GM18951 (cell line): ENCODE data around the gene STPG1.

Experiments
- POLR2A ChIP-seq: IDR thresholded peaks from 4 replicates; pipeline ENCODE4 v1.6.1; 2011; ENCODE audit warnings: mild to moderate bottlenecking; ENCODE audit not compliant: insufficient read length, insufficient read depth; ENCODE audit errors: extremely low read depth
- in situ Hi-C: fragments of 300-500 bp; cut with MboI; formaldehyde crosslinking; loops from one replicate; pipeline ENCODE4 v1.12.0; 2022; ENCODE audit warnings: low sequenced_read_pairs, mixed read lengths, inconsistent platforms; ENCODE audit not compliant: unreplicated experiment

Gene STPG1

DNA sequence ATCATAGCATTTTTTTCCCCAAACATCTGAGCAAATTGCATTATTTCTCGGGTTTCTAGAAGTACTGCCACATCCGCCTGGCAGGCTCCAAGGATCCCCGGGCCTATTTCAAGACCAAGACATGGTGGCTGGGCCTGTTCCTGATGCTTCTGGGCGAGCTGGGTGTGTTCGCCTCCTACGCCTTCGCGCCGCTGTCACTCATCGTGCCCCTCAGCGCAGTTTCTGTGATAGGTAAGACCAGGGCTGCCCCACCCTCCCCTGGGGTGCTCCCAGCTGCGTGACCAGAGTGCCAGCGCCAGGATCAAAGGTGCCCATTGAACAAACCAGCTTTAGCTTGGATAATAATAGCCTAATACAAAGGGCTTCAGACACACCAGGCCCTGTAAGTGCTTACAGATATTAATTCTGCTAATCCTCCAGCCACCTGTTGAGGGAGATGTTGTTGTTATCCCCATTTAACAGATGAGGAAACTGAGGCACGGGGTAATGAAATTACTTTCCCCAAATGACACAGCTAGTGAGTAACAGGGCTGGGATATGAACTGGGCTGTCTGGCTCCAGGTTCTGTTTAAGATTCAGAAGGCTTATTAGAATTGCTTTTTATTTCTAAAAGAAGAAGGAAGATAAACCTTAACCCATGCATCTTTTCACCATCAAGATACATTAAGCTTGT, 28.6 kb upstream of the STPG1 start:
- TF ChIP-seq POLR2A = no peak
- in situ Hi-C loops = no loop called here

DNA sequence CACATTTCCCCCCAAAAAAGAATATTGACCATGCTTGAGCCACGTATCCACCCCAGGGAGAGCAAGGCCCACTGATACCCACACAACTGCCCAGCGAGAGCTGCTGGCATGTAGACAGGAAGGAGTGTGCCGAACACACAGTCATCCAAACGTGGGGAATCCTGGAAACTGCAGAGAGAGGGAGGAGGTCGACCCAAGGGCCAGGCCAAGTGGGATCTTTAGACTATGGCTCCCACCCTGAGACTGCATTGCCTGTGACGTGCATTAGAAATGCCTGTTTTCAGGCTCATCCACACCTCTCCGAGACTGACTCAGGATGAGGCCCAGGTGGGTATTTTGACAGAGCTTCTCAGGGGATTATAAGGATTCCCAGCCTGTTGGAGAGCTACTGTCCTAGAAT, 27.9 kb upstream of the STPG1 start:
- no peak for TF ChIP-seq POLR2A
- in situ Hi-C loops = no loop called here

DNA sequence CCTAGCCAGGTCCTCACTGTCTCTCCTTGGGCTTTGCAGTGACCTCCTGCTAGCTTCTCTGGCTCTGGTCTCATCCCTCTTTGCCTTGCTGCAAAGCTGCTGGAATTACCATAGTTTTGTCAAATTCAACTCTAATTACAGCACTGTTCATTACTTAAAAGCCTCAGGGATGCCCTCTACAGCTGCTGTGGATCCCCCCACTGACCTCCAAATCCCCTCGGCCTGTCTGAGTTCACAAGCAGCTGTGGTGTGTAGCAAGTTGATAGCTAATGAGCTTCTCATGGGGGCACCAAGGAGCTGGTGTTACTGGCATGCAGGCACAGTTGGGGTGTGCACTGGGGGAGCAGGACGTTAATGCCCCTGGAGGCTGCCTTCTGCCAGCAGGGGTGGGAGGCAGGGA, 26.9 kb upstream of the STPG1 start:
- in situ Hi-C loops = no loop called here

DNA sequence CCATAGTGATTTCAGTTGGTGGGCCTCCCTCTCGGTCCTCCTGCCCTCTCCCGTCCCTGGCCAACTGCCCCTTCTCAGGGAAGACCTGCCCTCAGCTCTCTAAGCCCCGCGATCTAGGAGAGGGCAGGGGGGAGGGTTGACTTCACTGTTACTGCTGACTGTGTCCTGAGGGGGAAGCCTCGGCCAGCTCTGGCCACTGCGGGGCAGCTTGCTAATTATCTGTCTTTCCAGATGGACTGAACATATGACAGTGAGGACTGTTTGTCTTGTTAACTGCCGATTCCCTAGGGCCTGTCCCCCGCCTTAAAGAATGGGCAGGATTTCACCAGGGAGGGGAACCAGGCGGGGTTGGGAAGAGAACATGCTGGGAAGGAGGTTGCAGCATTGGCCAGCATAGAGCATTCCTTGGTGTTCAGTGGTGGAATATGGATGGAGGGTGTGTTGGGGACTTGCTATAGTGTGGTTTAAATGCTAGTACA, 24.9 kb upstream of the STPG1 start:
- in situ Hi-C loops = no loop called here
- TF ChIP-seq POLR2A = no peak

More for the DNA sequence above, 26.9 kb upstream of the STPG1 start:
- no peak for TF ChIP-seq POLR2A

DNA sequence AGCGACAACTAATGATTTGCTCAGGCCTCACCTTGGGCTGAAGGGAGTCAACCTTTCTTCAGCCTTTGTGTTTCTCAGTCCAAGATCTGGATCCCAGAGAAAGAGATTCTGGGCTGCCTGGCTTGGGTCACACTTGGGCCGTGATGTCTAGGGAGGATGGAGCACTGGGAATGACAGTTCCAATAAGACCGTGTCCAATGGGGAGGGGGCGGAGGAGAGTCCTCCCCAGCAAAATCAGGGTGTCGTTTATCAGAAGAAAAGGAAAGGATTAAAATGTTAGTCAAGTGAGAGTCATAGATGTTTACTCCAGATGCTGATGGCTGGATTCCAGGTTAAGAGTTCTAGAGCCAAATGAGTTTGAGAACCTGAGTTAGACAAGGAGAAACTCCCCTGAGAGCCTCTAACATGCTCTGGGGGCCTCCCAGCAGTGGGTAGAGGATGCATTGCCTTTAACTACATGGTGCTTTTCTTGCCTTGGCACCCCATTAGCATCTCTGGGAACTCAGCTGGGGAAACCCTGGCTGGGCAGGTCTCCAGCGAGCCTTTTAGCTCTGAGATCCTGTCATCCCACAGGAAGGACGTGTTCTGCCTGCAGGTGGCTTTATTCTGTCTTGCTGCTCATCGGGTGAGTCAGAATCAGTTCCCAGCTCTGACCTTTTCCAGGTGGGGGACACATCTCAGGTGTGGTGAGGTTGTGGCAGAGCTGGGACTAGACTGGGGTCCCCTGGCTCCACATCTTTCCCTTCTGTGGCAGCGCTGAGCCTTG, 24.2 kb upstream of the STPG1 start:
- in situ Hi-C loops = no loop called here
- no peak for TF ChIP-seq POLR2A

DNA sequence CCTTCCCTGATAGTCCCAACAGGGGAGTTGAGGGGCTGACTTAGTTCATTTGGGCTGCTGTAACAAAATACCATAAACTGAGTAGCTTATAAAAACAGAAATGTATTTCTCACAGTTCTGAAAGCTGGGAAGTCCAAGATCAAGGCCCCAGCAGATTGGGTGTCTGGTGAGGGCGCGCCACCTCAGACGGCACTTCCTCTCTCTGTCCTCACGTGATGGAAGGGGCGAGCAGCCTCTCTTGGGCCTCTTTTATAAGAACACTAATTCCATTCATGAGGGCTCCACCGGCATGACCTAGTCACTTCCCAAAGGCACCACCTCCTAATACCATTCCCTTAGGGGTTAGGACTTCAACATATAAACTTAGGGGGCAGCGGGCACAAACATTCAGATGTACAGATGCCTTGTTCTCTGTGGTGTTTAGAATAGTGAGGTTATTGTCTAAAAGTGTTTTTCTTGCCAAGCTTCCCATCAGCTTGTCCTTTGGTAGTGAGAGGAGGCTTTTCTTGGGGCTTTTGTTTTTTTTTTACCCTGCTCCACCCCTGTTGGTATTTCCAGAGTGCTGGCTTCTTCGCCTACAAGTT, 22.3 kb upstream of the STPG1 start:
- no peak for TF ChIP-seq POLR2A
- in situ Hi-C loops = no loop called here

DNA sequence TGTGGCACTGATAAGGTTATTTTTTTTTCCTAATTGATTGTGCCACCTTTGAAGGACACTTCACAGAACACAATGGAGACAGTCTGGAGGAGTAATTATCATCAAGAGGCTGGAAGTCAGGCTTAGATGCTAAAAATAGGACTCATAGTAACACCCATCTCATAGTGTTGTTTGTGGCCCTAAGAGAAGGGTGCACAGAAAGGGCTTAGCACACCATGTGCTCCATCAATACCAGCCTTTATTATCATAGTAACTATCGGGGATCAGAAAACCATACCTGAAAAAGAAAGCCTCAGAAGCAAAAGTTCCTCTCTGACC, 13.9 kb upstream of the STPG1 start:
- in situ Hi-C loops = no loop called here
- no peak for TF ChIP-seq POLR2A

DNA sequence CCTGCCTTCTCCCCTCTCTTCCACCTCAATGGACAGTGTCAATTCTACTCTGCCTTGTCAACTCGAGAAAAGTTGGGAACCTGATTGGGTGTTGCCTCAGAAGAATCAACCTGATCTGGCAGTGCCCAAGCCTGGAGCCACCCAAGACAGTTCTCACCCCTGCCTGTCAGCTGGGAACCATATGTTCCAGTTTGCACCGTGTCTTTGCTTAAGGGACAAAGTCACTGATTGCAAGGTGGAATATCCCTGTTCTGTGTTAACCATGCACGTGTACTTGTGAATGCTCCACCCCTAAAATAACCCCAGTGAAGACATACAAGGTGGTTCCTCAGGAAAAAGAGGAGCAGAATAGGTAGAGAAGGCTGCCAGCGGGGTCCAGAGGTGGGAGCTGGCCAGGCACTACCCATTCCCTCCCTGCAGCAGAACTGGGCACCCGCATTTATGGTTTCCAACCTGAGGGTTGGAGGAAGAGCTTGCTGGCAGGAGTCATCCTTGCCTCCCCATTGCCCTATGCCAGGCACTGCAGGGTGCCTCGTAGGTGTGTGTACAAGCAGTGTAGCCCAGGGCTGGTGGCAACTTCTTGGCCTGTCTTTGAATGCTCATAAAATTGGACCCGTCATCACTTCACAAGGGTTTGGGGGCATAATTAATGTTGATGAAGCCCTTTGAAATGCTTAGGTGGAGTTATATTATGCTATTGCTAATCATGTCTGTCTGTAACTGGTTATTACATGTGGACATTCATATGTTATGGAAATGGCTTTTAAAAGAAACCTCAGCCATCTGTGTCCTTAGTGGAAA, 13.4 kb upstream of the STPG1 start:
- no peak for TF ChIP-seq POLR2A

DNA sequence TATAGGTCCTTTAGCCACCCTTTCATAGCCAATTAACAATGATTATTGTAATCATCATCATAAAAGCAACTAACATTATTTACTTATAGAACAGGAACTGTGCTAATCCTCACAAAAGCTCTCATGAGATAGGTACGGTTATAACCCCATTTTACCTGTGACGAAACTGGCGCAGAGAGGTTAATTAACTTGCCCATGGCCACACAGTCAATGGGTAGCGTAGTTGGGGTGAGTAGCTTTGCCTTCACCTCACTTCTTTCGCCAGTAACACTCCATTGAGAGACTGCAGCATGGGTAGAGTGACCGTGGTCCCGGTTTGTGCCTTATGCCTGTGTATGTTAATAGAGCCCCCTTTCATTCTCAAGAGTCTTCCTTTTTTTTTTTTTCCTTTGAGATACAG, 12.3 kb upstream of the STPG1 start:
- in situ Hi-C loops = no loop called here
- TF ChIP-seq POLR2A = no peak

More for the DNA sequence above, 13.4 kb upstream of the STPG1 start:
- in situ Hi-C loops = no loop called here

DNA sequence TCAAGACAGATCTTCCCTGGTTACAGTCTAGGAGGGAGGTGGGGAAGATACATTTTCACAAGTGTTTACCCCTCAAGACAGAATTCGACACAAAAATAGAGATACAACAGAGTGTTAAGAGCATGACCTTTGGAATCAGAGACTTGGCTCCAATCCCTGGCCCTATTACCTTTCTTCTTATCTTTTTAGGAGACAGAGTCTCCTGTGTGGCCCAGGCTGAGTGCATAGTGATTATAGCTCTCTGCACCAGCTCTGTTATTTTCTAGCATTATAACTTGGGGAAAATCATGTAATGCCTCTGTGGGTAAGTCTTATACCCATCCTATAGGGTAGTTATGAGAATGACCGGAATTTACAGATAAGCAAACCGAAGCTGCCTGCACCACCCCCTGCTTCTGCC, 11.9 kb upstream of the STPG1 start:
- in situ Hi-C loops = no loop called here
- no peak for TF ChIP-seq POLR2A

DNA sequence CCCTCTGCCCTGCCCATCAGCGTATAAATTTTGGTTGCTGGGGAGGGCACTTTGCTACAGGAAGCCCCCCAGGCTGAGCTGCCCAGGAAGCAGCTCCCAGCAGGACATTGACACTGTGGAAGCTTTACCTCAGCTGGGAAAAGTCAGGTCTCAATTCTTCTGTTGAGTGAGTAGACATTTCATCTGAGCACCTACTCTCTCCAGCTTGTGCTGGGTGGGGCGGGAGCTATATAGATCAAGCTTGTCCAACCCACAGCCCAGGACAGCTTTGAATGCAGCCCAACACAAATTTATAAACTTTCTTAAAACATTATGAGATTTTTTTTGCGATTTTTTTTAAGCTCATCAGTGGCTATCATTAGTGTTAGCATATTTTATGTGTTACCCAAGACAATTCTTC, 11.4 kb upstream of the STPG1 start:
- in situ Hi-C loops = no loop called here
- no peak for TF ChIP-seq POLR2A

DNA sequence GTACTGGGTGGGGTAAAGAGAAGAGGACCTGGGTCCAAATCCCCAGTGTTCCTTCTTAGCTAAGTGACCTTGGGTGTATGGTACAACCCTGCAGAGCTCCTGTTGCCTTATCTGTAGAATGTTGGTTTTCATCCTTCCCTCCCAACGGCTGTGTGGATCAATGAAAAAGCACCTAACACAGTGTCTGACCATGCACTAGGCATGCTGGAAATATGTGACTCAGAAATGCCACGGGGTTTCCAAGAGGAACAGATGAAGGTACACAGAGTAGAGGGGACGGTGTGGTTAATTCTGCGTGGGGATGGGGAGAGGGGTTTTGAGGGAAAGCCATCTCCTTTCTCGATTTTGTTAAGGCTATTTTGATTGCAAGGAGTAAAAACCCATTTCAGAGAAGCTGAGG, 10.6 kb upstream of the STPG1 start:
- no peak for TF ChIP-seq POLR2A
- in situ Hi-C loops = no loop called here

DNA sequence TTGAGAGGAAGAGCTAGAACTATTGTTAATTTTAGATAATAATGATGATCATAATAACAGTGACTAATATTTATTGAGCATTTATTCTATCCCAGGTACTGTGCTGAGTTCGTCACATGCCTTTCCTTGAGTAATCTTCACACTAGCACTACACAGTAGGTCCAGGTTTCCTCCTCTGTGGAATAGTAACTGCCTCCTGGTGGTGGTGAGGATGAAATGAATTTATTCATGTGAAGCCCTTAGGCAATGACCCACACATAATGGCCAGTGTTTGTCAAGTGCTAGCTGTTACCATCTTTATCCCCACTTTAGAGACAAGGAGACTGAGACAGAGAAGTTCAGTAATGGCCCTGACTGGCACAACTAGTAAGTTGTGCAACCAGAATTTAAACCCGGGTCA, 7.9 kb upstream of the STPG1 start:
- in situ Hi-C loops = no loop called here
- TF ChIP-seq POLR2A = no peak

DNA sequence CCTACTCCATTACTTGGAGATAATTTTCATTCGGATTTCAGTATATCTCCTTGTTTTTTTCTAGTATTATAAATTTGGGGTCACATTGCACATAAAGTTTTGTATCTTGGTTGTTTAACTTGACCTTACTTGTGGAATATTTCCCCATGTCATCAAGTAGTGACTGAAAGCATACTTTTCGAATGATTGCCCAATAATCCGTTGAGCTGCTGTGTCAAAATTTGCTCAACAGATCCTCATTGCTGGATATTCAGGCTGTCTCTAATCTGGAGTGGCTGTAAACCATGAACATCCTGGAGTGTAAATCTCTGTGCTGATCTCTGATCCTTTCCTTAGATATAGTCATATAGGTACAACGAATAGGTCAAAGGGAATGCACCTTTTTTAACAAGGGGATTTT, 7.0 kb upstream of the STPG1 start:
- TF ChIP-seq POLR2A = no peak
- in situ Hi-C loops = no loop called here
